GM10266 (cell line): Measurements from ENCODE around the gene EPB41L1.

Source experiments
- DNase-seq: peaks from one replicate; pipeline ENCODE4 v3.0.0; 2012; ENCODE audit errors: extremely low spot score
- TF ChIP-seq, protein P1 (sequence below): IDR thresholded peaks from 2 replicates; pipeline ENCODE4 v1.5.1; 2012; ENCODE audit warnings: mild to moderate bottlenecking, low read depth; ENCODE audit not compliant: control insufficient read depth, insufficient read depth; ENCODE audit errors: missing control alignments

The EPB41L1 gene

DNA sequence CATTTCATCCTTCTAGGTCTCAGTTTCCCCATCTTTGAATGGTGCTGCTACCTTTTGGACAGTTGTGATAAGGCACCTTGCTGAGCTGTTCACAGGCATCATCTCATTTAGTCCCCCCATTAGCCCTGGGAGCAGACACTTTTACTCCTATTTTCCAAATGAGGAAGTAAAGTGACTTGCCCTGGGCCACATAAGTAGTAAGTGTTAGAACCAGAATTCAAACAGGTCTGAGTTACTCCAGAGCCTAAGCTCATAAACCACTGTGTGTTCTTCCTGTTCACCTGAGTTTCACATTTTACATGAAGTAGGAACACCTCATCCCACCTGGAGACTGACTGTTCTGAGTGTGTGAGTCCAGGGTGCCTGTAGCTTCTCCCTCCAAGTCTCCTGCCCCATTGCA is 43.5 kb upstream of the EPB41L1 start:
- TF ChIP-seq, protein P1, sequence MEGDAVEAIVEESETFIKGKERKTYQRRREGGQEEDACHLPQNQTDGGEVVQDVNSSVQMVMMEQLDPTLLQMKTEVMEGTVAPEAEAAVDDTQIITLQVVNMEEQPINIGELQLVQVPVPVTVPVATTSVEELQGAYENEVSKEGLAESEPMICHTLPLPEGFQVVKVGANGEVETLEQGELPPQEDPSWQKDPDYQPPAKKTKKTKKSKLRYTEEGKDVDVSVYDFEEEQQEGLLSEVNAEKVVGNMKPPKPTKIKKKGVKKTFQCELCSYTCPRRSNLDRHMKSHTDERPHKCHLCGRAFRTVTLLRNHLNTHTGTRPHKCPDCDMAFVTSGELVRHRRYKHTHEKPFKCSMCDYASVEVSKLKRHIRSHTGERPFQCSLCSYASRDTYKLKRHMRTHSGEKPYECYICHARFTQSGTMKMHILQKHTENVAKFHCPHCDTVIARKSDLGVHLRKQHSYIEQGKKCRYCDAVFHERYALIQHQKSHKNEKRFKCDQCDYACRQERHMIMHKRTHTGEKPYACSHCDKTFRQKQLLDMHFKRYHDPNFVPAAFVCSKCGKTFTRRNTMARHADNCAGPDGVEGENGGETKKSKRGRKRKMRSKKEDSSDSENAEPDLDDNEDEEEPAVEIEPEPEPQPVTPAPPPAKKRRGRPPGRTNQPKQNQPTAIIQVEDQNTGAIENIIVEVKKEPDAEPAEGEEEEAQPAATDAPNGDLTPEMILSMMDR = no peak
- no peak for DNase-seq

DNA sequence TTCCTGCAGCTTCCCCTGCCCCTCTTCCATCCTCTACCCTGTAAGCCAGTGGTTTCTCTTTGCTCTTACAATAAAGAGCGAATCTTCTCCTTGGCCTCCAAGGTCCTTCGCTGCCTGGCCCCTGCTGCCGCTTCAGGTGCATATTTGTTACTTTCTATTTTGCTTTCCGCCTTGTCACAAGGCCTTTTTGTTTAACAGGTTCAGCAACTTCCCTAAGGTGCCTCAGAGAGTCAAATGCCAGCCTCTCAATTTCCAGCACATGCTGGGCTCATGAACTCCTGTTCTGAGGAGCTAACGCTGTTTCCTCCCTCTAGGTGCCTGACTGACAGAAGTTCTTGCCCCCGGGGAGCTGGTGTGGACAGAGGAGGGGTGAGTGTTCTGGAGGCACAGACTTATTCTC is 42.4 kb upstream of the EPB41L1 start:
- no peak for DNase-seq

DNA sequence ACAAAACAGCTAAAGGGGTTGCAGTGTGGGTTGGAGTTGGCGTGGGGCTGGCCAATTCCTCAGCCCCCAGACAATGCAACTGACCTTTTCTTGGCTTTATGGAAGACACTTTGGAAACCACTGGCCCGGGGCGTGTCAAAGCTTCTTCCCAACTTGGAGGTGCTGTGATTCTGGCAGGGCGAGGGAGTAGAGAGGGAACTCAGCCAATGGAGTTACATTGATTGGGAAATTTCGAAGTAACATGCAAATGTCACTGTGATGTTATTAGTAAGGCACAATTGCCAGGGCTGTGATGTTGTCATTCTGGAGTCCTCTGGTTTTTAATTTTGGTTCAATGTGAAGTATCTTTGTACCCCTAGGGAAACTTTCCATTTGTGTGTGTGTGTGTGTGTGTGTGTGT is 41.5 kb upstream of the EPB41L1 start:
- DNase-seq = no peak
- TF ChIP-seq, protein P1 = no peak

More for the DNA sequence above, 42.4 kb upstream of the EPB41L1 start:
- TF ChIP-seq, protein P1 = no peak

DNA sequence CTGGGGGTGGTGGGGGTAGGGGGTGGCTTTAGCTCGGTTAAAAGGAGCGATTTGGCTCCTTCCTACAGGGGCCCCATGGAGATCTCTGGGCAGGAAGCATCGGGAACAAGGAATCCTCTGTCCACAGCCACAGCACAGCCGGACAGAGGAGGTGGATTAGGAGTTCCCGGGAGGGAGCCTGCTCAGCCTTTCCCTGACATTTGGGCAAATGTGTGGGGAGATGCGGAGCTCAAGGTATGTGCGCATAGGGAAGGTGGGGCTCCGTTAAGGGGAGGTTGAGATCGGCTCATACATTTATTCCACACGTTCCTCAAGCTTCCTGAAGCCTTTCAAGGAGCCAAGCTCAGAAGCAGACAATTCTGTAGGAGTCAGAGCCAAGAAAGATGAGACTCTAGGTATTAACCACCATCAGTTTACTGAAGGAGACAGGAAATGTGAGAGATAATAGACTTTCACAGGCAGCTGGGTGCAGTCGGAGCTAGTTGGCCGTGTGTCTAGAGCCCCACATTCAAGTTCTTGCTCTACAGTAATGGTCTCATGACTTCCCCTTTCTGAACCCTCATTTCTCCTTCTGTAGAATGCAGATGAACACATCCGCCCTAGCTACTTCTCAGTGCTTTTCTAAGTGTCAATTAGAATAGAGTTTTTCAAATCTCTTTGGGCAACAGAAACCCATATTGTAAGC is 40.8 kb upstream of the EPB41L1 start:
- DNase-seq = no peak
- TF ChIP-seq, protein P1 = no peak

DNA sequence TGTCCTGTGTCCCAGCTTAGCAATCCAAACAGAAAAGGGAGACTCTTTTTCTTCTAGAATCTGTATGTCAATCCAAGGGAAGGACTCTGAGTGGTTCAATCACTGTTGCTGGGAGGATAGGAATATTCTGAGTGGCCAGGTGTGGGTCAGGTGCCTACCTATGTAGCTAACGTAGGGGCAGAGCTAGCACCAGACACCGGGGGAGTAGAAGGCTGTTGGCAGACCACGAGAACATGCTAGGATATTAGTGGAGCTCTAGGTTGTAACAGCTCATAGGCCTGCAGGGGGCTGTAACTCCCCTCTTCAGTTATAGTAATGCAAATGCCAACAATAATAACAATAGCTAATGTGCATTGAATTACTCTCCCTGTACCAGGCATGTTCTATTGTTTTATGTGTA is 39.8 kb upstream of the EPB41L1 start:
- TF ChIP-seq, protein P1 = no peak
- no peak for DNase-seq

DNA sequence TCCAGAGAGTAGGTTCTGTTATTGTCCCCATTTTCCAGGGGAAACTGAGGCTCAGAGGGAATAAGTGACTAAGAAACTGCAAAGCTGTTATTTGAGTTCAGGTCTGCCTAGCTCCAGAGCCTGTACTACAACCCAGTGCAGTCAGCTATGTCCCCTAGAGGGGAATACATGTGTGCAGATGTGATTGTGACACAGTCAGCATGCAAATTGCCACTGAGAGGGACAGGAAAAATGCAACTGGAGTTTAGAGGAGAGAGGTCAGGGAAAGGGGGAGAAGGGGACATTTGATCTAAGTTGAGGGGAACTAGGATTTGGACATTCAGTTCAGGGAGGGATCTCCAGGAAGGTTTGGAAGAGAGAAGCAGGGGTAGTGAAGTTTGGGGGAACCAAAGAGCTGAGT is 38.6 kb upstream of the EPB41L1 start:
- no peak for DNase-seq
- TF ChIP-seq, protein P1 = no peak

DNA sequence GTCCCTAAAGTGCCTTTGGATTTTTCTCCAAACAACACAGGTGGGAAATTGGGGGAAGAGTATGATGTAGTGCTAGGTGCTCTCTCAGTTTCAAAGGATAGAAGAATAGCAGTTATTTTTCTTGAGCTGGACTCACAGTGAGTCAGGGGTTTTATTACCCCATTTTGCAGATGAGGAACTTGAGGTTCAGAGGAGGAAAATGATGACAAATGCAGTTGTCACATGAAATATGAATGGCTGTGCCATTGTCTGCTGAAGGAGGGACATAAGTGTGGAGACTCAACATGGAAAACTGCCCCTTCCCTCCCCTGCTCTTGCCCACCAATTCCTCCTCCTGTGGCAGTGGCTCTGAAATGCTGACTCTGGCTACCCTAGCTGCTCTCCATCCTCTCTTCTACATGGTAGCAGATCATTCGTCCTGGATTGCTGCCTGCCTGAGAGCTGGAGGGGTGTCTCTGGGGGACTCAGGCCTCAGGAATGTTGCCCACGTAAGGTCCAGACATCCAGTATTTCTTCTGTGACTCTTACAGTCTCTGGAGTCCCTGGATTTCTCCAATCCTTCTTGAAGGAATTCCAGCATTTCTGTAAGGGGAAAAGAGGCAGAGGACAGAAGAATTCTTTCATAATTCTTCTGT is 37.6 kb upstream of the EPB41L1 start:
- TF ChIP-seq, protein P1 = no peak
- DNase-seq = no peak
